HG02943 (cell line): ENCODE data around the gene LINGO3.

Experiments used
- ATAC-seq: cut with Tn5 transposase; IDR thresholded peaks from one replicate; pipeline ENCODE4 v1.9.1; 2021; ENCODE audit warnings: mild to moderate bottlenecking, low read depth, moderate library complexity; ENCODE audit not compliant: unreplicated experiment

Gene LINGO3

DNA sequence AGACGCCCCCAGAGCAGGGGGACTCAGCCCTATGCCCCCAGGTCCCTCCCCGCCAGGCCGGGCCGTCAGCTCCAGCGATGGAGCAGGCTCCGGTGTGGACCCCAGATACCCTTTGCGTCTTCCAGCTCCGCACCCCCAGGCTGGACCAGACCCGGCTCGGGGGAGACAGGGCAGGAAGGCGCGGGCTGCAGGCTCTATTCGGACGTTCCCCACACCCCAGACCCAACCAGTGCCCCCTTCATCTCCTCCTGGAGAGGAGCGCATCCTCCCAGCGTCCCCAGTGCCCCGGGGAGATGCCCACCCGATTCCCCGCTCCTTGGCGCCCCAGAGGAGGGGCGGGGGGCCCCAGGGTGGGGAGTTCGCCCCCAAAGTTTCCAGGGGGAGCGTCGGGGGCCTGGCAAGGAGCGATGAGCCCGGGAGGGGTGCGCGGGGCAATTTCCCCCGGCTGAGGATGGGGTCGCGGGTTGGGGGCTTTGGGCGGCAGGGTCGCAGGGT lies 389 bp downstream of the LINGO3 start:
- ATAC-seq: no peak

DNA sequence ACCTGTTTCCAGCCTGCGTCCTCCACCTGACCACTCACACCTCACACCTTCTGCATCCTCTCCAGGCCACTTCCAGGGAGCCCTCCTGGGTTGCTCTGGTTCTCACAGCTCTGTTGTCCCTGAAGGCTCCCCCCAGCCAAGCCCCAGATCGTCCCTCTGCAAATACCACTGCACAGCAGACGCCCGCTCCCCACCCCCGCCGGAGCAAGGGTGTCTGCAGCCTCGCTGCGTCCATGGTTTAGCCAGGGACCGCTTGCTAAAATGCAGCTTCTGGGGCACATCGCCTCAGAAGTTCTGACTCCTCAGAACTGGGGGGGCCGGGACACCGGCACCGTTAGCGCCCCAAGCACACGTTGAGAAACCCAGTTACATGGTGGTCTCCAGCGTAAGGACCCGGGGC lies 983 bp downstream of the LINGO3 start:
- ATAC-seq: no peak

DNA sequence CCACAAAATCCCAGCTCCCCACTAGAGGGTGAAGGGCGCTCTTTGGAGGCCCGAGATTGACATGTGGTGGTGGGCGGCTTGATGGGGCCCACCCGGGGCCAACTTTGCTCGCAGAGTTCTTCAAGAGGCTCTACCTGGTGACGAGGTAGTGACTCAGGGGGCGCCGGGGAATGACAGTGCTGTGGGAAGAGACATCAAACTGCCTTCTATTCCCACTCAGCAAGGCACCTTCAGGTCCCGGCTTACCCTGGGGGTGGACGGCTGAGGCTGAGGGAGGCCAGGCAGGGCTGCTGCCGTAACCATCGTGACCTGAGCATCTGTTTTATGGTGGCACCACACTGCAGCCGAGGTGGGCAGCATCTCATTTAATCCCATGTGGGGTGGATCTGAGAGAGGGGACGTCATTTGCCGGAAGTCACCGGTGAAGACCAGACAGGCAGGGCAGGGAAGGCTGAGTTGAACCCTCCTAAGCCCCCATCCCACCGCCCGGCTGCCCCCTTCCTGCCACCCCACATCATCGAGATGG lies 1.6 kb downstream of the LINGO3 start:
- ATAC-seq: no peak

DNA sequence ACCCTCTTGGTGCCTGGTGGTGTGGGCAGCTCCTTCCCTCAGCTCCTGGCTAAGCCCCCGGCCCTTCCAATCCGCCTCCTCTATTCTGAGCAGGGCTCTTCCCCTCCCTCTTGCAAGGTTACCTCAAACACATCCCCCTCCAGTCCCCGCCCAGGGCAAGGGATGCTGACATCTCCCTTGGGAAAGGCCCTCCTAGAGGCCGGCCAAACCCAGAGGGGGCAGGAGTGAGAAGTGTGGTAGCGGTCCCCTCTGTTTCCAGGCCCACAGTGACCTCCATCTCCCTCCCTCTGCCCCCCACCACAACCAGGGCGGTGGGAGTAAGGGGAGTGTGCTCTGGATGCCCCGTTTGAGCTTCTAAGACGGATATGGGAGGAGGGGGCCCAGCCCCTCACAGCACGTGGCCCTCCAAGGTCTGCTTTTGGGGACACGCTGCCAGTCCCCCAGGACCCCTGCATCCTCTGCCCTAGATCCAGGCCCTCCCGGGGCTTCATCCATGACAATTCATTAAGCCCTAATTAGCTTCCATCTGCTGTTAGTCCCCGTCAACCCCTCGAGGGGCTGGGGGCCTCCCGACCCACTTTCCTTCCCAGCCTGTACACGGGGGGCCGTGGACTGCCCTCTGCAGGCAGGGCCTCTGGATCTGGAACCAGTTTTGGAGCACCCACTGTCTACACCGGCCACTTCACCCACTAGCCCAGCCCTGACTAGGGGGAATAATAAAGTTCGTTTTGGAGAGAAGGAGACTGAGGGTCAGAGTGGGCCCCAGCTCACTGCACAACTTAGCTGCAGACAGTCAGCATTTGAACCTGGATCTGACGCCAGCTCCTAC lies 2.3 kb downstream of the LINGO3 start:
- ATAC-seq: no peak

DNA sequence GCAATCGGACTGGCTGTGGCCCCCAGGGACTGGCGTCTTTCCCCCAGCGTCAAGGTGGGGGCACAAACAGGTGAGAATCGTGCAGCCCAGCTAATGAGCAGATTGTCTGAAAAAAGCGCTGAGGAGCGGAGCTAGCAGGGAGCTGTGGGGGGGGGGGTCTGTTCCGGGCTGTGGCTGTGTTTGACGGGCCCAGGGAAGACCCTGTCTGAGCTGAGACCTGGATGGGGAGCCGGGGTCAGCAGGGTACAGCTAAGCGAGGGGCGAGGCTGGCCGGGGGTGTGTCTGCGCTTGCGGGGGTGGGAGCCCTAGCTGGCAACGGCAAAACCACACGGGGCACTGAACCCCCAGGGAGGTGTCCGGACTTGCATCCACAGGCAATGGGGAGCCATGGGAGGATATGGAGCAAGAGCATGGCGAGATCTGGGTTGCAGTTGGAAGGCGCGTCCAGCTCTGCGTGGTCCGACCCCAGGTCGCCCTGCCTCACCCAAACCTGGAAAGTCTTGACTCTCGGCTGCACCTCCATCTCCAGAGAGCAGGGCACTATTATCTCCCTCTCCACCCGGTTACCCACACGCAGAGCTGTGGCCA lies 4.6 kb downstream of the LINGO3 start:
- ATAC-seq: no peak

DNA sequence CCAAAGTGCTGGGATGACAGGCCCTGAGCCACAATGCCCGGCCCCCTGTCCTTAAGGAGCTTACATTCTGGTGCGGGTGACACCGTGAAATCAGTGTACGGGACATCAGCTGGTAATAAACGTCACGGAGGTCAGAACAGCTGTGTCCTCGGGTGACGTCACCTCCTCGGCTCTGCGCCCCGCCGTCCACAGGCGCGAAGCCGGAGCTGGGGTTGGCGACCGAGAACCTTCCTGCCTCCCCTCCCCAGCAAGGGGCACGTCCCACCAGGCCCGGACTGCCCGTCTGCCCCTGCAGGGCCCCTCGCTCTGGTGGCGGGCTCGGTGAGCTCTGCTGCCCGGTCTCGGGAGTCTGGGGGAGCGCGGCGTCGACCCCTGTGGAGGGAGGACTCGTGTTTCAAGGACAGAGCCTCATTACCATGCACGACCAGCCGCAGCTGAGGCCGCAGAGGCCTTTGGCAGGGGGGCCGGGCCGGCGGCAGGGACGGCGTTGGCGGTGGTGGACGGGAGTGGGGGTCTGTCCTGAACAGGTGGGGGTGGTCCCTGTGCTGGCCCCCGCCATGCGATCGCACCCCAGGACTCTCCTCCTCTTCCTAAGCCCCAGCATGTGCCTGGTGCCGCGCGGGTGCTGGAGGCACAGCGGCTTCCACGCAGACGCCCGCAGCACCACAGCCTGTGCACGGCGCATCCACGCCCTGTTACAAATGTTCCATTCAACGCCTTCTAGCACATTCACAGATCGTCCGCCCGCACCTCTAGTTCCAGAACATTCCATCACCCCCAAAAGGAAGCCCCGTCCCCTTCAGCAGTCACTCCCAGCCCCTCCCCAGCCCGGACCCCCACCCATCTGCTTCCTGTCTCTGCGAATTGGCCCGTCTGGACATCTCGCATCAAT lies 5.4 kb downstream of the LINGO3 start:
- ATAC-seq: no peak

DNA sequence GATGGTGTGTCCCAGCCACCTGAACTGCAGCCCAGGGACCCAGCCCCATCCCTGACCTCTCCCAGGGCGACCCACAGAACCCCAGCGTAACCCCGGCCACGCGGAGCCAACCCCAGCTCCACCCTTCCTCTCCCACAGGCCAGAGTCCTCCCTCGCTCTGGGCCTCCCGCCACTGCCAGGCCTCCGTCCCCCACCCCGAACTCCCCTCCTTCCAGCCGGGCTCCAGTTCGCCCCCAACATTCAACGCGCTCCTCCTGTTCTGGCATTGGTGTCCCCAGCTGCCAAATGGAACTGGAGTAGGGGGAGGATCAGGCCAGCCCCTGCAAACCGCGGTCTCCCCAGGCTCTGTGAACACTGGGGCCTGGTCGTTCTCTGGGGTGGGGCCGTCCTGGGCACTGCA lies 7.4 kb downstream of the LINGO3 start:
- ATAC-seq: no peak

DNA sequence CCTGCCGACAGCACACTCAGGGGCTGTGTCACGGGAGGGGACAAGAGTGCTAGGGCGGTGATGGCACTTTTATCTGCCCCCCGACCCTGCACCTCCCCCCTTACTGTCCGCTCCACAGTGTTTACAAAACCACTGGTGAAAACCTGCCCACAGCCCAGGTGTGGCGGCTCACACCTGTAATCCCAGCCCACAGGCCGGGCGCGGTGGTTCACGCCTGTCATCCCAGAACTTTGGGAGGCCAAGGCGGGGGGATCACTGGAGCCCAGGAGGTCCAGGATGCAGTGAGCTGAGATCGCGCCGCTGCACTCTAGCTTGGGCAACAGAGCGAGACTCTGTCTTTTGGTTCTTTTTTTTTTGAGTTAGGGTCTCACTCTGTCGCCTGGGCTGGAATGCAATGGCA lies 11.8 kb downstream of the LINGO3 start:
- no peak for ATAC-seq

DNA sequence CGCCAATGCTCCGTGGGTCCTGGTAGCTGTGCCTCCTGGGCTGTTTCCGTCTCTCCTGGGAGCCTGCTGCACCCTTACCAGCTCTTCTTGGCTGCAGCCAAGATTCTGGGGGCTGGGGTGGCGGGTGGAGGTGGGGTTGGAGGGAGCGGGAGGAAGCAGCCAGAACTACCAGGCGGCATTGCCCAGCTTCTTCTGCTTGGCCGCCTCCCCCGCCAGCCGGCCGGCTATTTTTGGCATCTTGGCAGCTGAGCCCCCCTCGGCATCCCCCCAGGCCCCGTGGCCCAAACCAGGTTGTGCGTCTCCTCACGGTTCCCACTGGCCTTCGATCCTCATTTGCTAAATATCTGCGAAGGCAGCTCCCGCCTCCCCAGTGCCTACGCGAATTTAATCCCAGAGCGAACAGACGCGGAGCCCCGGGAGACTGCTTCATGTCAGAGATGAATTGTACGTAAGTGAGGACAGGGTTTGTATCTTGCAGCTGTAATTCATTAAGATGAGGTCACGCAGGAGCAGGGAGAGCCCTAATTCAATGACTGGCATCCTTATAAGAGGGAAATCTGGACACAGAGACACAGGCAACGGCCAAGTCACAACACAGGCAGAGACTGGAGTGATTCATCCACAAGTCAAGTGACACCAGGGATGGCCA lies 13.1 kb downstream of the LINGO3 start:
- no peak for ATAC-seq

DNA sequence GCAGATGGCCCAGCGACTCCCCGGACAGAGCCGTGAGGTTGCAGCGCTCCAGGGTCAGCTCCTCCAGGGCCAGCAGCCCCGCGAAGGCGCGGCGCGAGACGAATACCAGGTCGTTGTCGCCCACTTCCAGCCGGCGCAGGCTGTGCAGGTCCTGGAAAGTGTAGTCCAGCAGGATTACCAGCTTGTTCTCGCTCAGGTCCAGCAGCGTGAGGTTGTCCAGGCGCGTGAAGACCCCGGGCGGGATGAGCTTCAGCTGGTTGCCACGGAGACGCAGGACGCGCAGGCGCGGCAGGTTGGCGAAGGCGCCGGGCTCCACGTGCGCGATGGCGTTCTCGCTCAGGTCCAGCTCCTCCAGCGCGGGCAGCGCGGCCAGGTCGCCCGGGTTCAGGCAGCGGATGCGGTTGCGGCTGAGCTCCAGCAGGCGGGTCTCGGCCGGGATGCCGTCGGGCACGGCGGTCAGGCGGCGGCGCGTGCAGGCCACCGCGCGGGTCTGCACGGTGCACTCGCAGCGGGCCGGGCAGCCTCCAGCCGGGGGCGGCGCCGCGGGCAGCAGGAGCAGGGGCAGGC lies 16.7 kb downstream of the LINGO3 start:
- no peak for ATAC-seq

DNA sequence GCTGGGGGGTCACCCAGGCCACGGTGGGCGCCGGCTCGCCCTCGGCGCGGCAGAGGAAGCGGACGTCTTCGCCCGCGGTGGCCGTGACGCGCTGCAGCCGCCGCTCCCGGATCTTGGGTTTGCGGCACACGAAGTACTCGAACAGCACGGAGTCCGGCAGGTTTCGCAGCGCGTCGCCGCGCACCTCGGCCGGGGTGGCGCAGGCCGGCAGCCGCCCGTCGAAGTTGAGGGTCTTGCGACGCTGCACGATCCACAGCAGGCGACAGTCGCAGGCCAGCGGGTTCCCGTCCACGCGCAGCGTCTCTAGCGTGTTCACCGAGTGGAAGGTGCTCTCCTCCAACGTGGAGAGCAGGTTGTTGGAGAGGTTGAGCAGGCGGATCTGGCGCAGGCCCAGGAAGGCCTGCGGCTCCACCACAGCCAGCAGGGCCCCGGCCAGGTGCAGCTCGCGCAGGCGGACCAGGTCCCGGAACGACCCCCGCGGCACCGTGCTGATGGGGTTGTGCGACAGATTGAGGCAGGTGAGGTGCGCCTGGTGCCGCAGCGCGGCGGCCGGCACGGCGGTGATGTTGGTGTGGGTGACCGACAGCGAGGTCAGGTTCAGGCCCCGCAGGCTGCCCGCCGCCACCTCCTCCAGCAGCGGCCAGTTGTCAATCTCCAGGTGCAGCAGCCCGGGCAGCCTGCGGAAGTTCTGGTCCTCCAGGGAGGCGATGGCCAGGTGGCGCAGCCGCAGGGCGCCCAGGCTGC lies 17.3 kb downstream of the LINGO3 start:
- ATAC-seq: no peak

DNA sequence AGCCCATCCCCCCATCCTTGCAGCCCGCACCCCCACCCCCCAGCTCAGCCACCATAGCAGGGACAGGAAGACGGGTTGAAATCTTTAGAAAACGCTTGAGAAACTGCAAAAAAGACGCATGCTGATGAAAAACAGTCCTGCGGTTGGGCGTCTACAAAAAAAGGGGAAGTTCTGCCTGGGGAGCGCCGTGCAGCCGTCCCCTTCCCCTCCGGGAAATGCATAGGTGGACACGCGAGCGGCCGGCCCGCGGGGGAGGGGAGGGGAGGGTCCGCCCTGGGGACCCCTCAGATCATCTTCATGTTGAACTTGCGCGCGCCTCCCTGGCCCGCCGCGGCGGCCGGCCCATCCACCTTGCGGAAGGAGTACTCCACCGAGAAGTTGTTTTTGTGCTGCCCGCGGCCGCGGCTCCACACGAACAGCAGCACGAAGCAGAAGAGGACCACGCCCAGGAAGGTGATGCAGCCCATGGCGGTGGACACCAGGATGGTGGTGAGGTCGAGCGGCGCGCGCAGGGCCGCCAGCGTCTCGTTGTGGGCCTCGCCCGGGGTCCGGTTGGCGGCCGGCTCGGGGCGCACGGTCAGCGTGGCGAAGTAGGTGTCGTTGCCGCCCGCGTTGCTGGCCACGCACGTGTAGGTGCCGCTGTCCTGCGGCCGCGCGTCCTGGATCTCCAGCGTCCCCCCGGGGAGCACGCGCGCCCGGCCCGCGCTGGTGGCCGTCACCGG lies 18.1 kb downstream of the LINGO3 start:
- no peak for ATAC-seq

DNA sequence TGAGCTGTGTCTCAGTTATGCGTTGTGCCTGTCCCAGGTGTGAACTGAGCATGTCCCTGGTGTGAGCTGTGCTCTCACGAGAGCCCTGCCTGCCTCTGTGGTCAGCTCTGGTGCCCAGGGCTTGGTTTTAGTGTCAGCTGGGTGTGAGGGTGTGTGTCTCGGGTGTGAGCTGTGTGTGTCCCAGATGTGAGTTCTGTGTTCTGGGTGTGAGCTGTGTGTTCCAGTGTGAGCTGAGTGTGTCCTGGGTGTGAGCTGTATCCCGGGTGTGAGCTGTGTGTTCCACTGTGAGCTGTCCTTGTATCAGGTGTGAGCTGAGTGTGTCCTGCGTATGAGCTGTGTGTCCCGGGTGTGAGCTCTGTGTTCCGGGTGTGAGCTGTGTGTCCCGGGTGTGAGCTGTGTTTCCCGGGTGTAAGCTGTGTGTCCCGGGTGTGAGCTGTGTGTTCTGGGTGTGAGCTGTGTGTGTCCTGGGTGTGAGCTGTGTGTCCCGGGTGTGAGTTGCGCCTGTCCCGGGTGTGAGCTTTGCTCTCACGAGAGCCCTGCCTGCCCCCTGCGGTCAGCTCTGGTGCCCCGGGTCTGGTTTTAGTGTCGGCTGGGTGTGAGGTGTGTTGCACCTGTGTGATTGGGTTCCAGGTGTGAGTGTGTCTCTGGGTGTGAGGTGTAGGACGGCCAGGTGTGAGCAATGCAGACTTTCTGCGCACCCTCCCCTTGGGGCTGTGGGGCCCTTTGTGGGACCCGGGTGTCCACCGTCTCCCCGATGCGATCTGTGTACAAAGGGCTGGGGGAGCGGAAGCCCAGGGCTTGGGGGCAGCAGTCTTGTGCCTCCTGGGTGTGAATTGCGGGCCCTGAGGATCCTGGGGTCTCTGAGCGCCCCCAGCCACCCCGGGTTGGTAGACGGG lies 18.9 kb downstream of the LINGO3 start:
- ATAC-seq: no peak

DNA sequence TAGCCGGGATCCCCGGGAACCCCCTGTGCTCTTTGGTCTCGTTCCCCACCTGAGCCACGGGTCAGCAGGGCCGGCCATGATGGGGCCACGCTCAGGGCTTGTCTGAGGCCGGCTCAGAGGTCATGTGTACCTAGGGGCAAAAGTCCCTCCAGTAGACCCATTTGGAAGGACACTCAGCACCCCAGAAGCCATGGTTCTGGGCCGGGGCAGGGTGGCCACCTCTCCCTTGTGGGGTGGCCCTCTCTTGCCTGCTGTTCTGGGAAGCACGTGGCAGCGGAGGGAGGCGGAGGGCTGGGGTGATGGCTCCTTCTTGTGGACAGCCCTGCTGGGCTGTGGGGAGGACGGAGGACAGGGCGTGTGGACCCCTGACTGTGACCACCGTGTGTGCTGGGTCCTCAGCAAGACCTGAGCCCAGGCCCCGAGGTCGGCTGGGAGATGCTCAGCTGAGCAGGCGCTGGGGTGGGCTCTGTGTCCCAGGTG lies 19.6 kb downstream of the LINGO3 start:
- no peak for ATAC-seq

DNA sequence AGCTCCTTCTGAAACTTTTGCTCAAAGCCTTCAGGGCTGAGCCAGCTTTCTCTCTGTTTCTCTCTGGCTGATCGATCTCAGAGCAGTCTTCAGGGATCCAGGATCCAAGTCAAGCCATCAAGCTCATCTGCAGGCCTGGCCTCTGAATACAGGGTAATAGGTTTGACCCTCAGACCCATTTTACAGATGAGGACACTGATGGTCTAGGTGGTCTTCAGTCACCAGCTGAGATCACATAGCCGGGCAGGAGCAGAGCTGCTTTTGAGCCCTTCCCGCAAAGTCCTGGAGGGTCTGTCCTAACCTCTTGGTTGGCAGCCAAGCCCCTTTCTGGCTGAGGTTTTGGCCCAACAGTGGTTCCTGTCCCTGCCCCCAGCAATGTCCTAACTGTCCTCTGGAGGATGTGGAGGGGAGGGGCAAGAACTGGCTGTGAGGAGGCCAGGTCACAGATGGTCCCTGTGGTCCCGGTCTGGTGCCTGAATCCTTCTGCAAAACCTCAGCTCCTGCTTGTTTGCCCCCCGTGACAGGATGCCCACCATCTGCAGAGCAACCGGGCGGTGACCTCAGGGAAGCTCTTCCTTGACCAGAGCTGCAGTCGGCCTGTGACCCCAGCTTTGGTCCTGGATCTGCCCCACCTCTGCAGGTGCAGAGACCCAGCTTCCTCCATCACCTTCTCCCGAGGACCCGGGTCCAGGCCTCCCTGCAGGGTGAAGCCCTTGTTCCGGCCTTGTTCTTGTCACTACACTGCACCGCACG lies 20.2 kb downstream of the LINGO3 start:
- ATAC-seq: no peak

DNA sequence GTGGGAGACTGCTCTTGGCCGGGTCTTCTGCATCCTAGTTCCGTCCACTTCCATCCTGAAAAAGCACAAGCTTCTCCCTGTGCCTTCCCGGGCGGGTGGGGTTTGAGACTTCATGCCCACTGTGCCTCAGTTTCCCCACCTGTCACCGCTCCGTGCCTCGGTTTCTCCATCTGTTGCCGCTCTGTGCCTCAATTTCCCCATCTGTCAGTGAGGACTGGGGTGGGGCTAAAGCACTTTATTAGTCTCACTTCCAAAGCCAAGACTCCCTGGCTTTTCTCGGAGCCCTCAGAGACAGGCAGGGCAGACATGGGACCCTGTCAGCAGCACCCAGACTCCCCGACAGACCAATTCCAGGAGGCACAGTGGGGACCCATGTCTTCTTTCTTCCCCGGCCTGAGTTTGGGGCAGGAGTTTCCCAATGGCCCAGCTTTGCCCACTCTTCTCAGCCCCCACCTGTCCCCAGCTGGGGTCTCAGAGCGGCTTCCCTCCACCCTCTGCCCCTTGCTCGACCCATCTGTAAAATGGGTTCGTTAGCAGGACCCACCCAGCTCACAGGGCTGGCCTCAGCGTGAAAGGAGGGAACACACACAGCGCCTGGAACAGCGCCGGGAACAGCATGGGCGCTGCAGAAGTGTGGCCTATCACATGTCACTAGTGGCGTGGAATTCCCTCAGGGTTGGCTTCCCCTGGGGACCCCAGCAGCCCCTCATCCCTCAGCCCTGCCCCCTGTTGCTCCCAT lies 21.4 kb downstream of the LINGO3 start:
- ATAC-seq: no peak
